Measurements from ENCODE around the gene GALM. TPM values are rescaled to one million over a fixed set of nuclear protein-coding genes. Genes with fewer than 3 reads are reported as not detected.

GALM gene
- total RNA-seq, 1 experiment from 2014 or later, result 10.0 TPM

GRCh38 chr2:38626326-38627035 is 39.4 kb upstream of the GALM start:
- Histone ChIP-seq H3K23me2 (ENCODE audit: insufficient read length, low read depth, low read length, poor library complexity, severe bottlenecking) (no peaks in the 10 kb centered on the region), H4K8ac (replicated peaks; ENCODE audit: insufficient read length, low read depth, low read length) (no peak overlapping the region), H3K14ac (ENCODE audit: insufficient read depth, low read length) (no peak overlapping the region), H3K27me3 (ENCODE audit: insufficient read depth, low read length) (no peaks in the 10 kb centered on the region), H3K9me3 (ENCODE audit: control insufficient read depth, low read depth, low read length) (no peaks in the 10 kb centered on the region), H3T11ph (ENCODE audit: low read length) (no peak overlapping the region), H3K4me2 (ENCODE audit: insufficient read depth, insufficient read length, low read length) (no peak overlapping the region), H3K27ac (ENCODE audit: insufficient read length, low read depth, low read length) (no peak overlapping the region), H2AFZ (ENCODE audit: low read length) (no peak overlapping the region), H3K79me2 (ENCODE audit: insufficient read depth, low read length) (no peaks in the 10 kb centered on the region), H3K18ac (ENCODE audit: insufficient read length, low read depth, low read length) (no peak overlapping the region), H3K56ac (ENCODE audit: insufficient read length, low read depth, low read length) (no peak overlapping the region), H3K9ac (ENCODE audit: extremely low read depth, insufficient read length, low read length) (no peak overlapping the region), H3K79me1 (ENCODE audit: insufficient read depth, low read depth, low read length, poor library complexity, severe bottlenecking) (no peaks in the 10 kb centered on the region), H2BK20ac (ENCODE audit: low read depth, low read length, poor library complexity, severe bottlenecking) (no peak overlapping the region), H2BK120ac (ENCODE audit: low read depth, low read length, poor library complexity, severe bottlenecking) (no peak overlapping the region), H4K5ac (ENCODE audit: insufficient read length, low read depth, low read length) (no peak overlapping the region), H3K23ac (ENCODE audit: insufficient read length, low read depth, low read length) (no peak overlapping the region), H2BK5ac (ENCODE audit: insufficient read length, low read length) (no peak overlapping the region), H2BK15ac (ENCODE audit: low read depth, low read length) (no peak overlapping the region), H4K20me1 (ENCODE audit: control insufficient read depth, insufficient read depth, insufficient read length) (no peaks in the 10 kb centered on the region), H2BK12ac (ENCODE audit: insufficient read length, low read depth, low read length) (no peak overlapping the region), H3K4ac (ENCODE audit: low read depth, low read length) (no peak overlapping the region), H2AK5ac (ENCODE audit: insufficient read length, low read length) (no peak overlapping the region), H4K91ac (ENCODE audit: insufficient read length, low read depth, low read length) (no peak overlapping the region), H3K4me1 (ENCODE audit: insufficient read depth, low read length) (no peaks in the 10 kb centered on the region)
- H3K36me3 Mint-ChIP-seq (ENCODE audit: insufficient read depth in 1 of 3, low read depth in 3 of 3), result peaks cover 0 to 8% (median 1%) of the 10 kb centered on the region in 3 experiments; a peak in 2 of 7 replicates
- no peak for DNase-seq
- H3K9me3 Mint-ChIP-seq, result peaks cover 4 to 6% of the 10 kb centered on the region in 2 experiments; a peak in 3 of 5 replicates
- no CpG with 5 or more reads among the region's 7 CpGs for WGBS (ENCODE audit: extremely low coverage, insufficient read length, low lambda C conversion rate)
- peaks cover 0 to 4% of the 10 kb centered on the region in 2 experiments; a peak in 2 of 4 replicates for H3K4me1 Mint-ChIP-seq
- no peak overlapping the region for H3K27ac Mint-ChIP-seq
- H3K4me3 Mint-ChIP-seq, result no peak overlapping the region
- peaks cover 2% of the 10 kb centered on the region; the same call in 1 of the 2 replicates for H3K27me3 Mint-ChIP-seq (ENCODE audit: low read depth)
- TF ChIP-seq CTCF (conservative IDR thresholded peaks at IDR 0.05), result no peak

Data from H9 (cell line).